Neutrophil (primary cell): Measurements from ENCODE around the gene SPATA25.

Source experiments
- H3K27ac ChIP-seq: fragments of 200-600 bp; sonication (generic); 2 replicates; pipeline ENCODE4 v1.5.1; 2016; ENCODE audit warnings: mild to moderate bottlenecking, moderate library complexity
- H3K27me3 ChIP-seq: fragments of 200-600 bp; sonication (generic); 2 replicates; pipeline ENCODE4 v1.6.0; 2016; ENCODE audit warnings: mild to moderate bottlenecking
- H3K36me3 ChIP-seq: fragments of 200-600 bp; sonication (generic); 2 replicates; pipeline ENCODE4 v1.5.1; 2017
- H3K4me1 ChIP-seq, 2 experiments: fragments of 200-600 bp in 1 of 2; sonication (generic) in 1 of 2; 1 replicate in 1 of 2; 2 replicates in 1 of 2; pipeline versions ENCODE4 v1.5.1 to v1.6.1; 2013 to 2016; ENCODE audit warnings: low read depth in 1 of 2, low read length in 1 of 2, mild to moderate bottlenecking in 1 of 2, moderate library complexity in 1 of 2; ENCODE audit not compliant: control insufficient read depth in 1 of 2, insufficient read depth in 1 of 2
- H3K4me3 ChIP-seq, 2 experiments: fragments of 200-600 bp in 1 of 2; sonication (generic) in 1 of 2; 1 replicate in 1 of 2; 2 replicates in 1 of 2; pipeline ENCODE4 v1.5.1; 2013 to 2016; ENCODE audit warnings: low read depth in 1 of 2, low read length in 1 of 2, mild to moderate bottlenecking in 1 of 2, moderate library complexity in 1 of 2
- H3K9me3 ChIP-seq: fragments of 200-600 bp; sonication (generic); 2 replicates; pipeline ENCODE4 v1.5.1; 2016
- CTCF ChIP-seq: fragments of 200-600 bp; sonication (generic); IDR thresholded peaks from 2 replicates; pipeline ENCODE4 v1.5.1; 2016; ENCODE audit warnings: antibody characterized with exemption

The SPATA25 gene

GRCh38 chr20:45918779-45919537 lies 31.5 kb upstream of the SPATA25 start:
- no peak for TF ChIP-seq CTCF
- H3K4me3 ChIP-seq, result no peak overlapping the region
- H3K36me3 ChIP-seq, result no peaks in the 10 kb centered on the region
- peaks cover 3% of the 10 kb centered on the region for H3K27me3 ChIP-seq
- no peaks in the 10 kb centered on the region for H3K9me3 ChIP-seq
- no peak overlapping the region for H3K27ac ChIP-seq
- H3K4me1 ChIP-seq, result peaks cover 15 to 17% of the 10 kb centered on the region in 2 experiments

DNA sequence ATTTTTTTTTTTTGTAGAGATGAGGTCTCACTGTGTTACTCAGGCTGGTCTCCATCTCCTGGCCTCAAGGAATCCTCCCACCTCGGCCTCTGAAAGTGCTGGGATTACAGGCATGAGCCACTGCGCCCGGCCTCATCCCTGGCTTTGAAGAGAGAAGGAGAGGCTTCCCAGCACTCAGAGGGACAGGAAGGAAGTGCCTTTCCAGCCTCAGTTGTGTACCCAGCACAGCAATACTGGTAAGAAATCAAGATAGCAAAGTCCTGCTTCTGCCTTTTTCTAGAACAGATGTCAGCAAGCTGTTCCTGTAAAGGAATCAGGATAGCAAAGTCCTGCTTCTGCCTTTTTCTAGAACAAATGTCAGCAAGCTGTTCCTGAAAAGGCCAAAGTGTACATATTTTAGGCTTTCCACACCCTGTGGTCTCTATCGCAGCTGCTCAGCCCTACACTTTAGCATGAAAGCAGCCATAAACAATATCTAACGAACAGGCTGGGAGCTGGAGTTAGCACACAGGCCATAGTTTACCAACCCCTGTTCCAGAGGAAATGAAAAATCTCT lies 30.8 kb upstream of the SPATA25 start:
- H3K27ac ChIP-seq, result no peak overlapping the region
- no peaks in the 10 kb centered on the region for H3K9me3 ChIP-seq
- H3K27me3 ChIP-seq, result no peaks in the 10 kb centered on the region
- H3K36me3 ChIP-seq, result no peaks in the 10 kb centered on the region
- TF ChIP-seq CTCF, result no peak
- peaks cover 17 to 18% of the 10 kb centered on the region in 2 experiments for H3K4me1 ChIP-seq
- no peak overlapping the region for H3K4me3 ChIP-seq

GRCh38 chr20:45917790-45918141 lies 30.3 kb upstream of the SPATA25 start:
- Histone ChIP-seq H3K4me1 (peaks cover 17 to 18% of the 10 kb centered on the region in 2 experiments), H3K27ac (no peak overlapping the region), H3K9me3 (no peaks in the 10 kb centered on the region), H3K36me3 (no peaks in the 10 kb centered on the region), H3K27me3 (peaks cover 4% of the 10 kb centered on the region), H3K4me3 (no peak overlapping the region)
- TF ChIP-seq CTCF, result no peak

DNA sequence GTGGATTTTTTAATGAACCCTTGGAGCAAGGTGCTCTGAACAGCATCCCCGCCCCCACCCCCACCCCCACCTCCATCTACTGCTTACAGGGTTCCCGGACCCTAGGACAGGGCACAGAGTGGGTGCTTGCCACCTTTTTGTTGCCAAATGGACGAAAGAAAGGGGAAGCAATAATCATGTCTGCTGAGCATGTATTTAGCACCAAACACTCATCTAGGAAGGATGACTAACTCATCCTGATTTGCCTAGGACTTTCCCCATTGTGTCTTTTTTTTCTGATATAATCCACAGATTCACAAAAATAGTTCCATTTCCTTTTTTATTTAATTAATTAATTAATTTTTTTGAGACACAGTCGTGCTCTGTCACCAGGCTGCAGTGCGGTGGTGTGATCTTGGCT lies 25.7 kb upstream of the SPATA25 start:
- peaks cover 21% of the 10 kb centered on the region for H3K27me3 ChIP-seq
- H3K36me3 ChIP-seq, result no peaks in the 10 kb centered on the region
- no peak for TF ChIP-seq CTCF
- no peak overlapping the region for H3K27ac ChIP-seq
- H3K4me3 ChIP-seq, result no peak overlapping the region
- H3K9me3 ChIP-seq, result no peaks in the 10 kb centered on the region
- H3K4me1 ChIP-seq, result peaks cover 36 to 44% of the 10 kb centered on the region in 2 experiments

DNA sequence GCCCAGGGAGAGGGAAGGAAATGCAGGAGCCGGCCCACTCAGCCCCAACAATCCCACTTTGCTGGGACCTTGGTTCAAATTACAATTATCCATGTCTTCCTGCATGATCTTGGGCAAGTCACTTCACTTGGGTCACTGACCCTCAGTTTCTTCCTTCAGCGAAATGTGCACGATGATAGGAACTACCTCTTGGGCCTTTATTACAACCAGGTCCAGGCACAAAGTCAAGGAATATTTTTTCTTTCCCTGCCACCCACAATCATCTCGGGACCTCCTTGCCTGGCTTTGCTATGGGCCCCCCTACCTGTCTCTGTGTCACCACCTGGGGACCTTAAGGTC lies 24.9 kb upstream of the SPATA25 start:
- TF ChIP-seq CTCF, result no peak
- peaks cover 36 to 44% of the 10 kb centered on the region in 2 experiments for H3K4me1 ChIP-seq
- peak overlapping the region in 1 of 2 experiments; percentile 67 for H3K4me3 ChIP-seq
- no peaks in the 10 kb centered on the region for H3K36me3 ChIP-seq
- H3K9me3 ChIP-seq, result no peaks in the 10 kb centered on the region
- H3K27ac ChIP-seq, result no peak overlapping the region
- peaks cover 21% of the 10 kb centered on the region for H3K27me3 ChIP-seq
